GF-D8 (cell line): ENCODE data around the gene NCOA7.
"Not testable (repeated sequence)": the region's sequence is repeated elsewhere in the genome, so short reads cannot be mapped to it uniquely, and the experiment has no call there.

Experiments used
- DNase-seq: peaks from one replicate; lab custom pipeline; 2025; lab: John Stamatoyannopoulos, UW

NCOA7 gene

DNA sequence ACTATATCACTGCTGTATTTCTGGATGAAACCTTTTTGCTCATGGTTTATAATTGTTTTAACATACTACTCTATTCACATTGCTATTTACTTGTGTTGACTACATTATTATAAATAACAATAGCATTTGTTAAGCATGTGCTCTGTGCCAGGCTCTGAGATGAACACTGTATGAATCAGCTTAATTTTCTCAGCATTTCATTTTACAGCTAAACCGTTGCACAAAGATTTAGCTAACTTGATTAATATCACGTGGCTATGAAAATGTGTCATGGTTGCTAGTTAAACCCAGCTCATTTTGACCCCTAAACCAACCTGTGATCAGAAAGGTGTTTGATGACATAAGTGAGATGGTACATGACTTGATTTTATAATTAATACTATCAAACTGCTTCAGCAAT lies 77.5 kb downstream of the NCOA7 start:
- DNase-seq = no peak

DNA sequence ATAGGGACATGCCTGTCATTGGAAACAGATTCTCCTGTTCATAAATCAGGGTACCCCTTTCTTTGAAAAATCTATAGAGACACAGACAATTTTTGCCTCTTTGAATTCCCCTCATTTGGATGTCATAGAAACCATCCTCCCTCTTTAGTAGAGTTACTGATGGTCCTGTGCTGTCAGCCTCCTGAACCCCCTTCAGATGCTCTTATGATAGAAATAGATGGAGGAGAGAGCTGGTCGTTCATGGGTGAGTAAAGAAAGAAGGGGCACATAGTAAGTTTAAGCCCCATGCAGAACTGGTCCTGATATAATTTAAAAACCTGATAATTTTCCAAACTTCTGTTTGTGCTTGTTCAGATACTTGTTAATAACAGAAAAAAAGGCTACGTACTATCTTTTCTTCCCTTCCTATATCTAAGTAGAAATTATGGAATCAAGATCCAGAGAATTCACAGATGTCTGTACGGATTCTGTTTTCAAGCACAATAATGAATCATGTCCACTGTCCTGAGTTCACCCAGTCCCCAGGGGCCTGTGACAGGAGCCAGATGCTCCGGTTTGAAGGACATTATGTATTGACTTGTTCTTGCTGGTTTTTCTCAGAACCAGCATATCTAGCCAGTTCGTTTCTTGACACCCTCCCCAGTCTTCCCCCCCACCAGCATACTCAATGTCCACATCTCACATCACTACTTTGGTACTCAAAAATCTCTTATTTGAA lies 78.1 kb downstream of the NCOA7 start:
- DNase-seq = no peak

DNA sequence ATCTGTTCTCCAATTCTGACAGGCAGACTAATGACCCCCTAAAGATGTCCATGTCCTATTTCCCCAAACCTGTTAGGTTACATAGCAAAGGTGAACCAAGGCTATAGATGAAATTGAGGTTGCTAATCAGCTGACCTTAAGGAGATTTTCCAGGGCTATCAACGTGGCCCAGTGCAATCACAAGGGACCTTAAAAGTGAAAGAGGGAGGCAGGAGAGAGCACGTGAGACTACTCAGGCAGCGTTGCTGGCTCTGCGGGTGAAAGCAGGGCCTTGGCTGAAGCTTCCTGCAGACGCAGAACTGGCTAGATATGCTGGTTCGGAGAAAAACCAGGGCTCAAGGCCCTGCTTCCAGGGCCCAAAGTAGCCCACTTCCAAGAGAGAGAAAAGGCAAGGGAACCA lies 78.7 kb downstream of the NCOA7 start:
- no peak for DNase-seq

DNA sequence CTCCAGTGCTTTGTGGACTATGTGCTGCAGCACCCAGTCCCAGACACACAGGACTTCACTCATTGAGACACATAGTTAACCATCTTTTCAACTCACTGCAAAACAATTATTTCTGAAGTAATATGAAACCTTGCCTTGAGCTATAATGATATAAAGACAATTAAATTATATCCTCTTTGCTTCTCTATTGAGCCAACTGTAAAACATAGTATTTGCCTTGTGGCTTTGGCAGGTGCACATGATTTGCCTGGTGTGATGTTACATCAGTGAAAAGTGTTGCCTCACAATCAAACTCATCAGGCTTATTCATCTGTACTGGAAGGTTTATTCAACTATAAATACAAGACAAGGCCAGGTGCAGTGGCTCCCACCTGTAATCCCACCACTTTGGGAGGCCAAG lies 80.6 kb downstream of the NCOA7 start:
- DNase-seq = no peak

DNA sequence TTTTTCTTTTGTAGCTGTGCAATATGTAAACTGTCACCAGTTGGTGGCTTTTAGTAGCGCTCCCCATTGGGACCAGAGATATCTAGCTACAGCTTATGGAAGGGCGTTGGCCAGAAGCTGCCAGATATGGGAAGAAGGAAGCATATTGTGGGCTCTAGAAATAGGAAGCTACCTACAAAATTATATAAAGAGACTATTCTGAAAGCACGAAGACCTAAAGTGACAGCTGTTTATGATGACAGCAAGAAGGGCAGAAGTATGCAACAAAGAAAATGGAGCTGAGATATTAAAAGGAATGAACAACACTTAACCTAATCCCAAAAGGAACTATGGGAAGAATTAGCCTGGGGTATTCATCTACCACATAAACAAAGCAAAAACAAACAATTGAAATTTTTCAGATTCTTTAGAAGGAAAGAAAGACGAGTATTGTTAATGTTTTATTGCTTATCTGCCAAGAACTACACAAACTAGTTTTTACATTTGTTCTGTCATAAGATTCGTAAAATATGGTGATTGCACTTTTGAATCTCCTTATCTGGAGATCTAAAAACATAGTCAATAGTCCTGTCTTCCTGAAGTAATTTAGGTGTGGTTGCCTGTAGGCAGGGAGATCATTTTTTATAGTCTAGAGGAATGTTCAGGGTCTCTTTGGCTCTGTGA lies 81.6 kb downstream of the NCOA7 start:
- no peak for DNase-seq

DNA sequence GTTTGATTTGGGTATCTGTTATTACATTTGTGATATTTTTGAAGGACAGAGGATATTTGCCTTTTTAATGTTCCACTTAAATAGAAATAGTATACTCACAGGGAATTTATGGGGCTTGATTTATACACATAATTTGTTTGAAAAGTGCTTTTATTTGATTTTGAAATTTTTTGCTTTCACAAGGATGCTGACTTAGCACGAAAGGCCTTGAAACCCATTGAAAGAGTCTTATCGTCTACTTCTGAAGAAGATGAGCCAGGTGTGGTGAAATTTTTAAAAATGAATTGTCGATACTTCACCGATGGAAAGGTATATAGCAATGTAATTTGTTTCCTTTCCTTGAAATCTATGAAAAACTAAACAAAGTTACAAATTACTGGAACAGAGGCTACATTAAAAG lies 91.5 kb downstream of the NCOA7 start:
- DNase-seq = no peak

DNA sequence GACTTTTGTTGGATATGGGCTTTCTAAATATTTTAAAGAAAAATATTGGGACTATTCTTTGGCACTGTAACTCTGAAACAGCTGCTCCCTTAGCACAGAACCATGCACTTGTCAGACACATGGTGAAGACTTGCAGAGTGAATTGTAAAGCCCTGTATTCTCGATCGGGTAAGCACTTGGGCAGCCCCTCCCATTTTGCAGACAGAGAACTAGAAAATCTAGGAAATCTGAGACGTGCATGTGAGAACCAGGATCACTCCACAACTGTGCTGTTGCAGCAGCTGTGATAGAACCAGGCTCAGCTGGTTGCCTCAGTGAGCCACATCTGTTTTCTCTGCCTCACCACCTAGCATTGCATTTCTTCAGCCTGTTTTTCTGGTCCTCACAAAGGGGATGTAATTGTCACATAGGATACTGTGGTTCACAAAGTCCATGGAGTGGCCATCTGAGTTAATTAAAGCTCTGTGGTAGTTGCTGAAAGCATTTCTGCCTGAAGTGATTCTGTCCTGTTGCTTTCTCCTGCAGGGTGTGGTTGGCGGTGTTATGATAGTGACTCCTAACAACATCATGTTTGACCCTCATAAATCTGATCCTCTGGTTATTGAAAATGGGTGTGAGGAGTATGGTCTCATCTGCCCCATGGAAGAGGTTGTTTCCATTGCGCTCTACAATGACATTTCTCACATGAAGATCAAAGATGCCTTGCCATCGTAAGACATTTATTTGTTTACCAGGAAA lies 94.0 kb downstream of the NCOA7 start:
- DNase-seq = no peak

DNA sequence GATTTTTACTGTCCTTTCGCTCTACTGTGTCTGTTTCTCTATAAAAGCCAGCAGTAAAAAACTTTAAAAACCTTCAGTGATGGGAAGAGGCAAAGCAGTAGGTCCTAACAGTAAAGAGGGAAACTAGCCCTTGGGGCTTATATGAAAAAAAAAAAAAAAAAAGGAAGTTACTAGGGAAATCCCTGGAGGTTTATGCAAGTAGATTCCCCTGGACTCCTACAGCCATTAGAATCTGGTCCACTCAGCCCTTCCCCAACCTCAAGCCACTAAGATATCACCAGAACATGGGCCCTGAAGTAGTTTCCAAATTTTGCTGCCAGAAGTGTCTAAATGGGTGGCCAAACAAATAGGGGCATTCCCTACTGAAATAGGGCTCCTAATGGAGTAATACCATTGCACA lies 95.3 kb downstream of the NCOA7 start:
- no peak for DNase-seq

DNA sequence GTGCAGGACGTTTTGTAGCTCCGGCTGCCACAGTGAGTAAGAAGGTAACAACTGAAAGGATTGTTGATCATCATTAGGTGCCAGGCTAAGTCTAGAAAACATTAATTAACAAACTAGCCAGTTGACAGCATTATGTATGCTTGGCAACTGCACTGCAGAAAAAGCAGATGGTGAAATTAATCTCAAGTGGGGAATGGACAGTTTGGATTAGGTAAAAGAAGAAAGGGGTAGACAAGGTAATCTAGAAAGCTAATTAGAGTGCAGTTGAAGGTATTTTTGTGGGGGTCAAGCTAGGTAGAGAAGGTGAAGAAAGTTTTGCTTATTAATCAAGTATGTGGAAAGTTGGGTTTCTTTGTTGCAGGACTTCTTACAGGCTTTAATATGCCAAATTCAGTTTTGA lies 96.2 kb downstream of the NCOA7 start:
- DNase-seq = no peak

DNA sequence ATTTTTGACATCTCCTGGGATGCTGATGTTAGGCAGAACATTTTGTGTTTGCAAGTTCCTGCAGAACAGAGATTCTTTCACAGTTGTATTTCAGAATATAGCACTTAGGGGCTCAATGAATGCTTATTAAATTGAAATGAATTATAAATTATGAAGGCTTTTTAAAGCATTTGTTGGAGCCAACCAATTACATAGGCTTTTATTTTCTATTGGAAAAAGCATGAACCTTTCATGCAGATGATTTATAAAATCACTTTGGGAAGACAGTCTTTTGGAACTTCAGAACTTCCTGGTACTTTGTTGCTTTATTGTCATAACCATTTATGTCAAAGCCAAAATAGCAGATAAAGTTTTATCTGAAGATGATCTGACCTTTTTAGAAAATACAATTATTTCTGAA lies 96.6 kb downstream of the NCOA7 start:
- no peak for DNase-seq

DNA sequence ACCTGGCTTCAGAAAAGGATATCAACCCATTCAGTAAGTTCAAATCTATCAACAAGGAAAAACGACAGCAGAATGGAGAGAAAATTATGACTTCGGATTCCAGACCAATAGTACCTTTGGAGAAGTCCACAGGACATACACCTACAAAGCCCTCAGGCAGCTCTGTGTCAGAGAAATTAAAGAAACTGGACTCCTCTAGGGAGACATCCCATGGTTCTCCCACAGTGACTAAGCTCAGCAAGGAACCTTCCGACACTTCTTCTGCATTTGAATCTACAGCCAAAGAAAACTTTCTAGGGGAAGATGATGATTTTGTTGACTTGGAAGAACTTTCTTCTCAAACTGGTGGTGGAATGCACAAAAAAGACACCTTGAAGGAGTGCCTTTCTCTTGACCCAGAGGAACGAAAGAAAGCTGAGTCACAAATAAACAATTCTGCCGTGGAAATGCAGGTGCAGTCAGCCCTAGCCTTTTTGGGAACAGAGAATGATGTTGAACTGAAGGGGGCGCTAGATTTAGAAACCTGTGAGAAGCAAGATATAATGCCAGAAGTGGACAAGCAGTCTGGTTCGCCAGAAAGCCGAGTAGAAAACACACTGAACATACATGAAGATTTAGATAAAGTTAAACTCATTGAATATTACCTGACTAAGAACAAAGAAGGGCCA lies 98.4 kb downstream of the NCOA7 start:
- no peak for DNase-seq

DNA sequence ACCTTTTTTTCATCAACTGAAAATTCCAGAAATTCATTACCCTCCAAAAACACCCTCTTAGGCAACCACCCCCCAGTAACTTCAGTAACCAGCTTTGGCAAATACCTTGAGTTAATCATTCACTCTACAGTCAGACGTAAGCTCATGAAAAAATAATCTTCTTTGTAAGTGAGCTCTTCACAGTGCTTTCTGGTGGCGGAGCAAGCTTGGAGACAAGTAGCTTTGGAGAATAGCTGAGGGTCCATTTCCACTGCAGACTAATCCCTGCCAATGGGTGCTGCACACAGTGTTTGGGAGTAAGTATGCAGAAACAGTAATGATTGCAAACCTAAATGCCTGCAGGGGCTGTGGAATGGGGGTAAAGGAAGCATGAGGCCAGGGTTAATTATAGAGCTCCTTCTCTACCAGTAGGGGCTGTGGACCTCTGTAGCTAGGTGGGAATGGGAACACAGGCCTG lies 109.0 kb downstream of the NCOA7 start:
- no peak for DNase-seq

DNA sequence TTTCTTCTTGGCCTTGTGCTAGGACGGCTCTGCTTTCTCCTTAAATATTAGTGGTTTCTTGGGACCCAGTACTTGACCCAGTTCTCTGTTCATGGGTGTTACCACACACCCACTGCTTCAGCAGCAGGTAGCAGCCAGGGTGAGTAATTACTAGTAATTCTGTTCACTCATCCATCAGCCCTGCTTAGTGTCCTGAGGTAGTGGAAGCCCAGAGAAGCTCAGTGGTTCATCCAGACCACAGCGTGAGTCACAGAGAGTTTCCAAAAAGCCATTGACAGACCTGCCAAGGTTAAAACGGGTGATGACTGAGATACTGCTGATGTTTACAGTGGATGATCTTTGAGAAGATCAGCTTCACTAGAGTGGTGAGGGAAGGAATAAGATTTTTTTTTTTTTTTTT lies 114.1 kb downstream of the NCOA7 start:
- no peak for DNase-seq

DNA sequence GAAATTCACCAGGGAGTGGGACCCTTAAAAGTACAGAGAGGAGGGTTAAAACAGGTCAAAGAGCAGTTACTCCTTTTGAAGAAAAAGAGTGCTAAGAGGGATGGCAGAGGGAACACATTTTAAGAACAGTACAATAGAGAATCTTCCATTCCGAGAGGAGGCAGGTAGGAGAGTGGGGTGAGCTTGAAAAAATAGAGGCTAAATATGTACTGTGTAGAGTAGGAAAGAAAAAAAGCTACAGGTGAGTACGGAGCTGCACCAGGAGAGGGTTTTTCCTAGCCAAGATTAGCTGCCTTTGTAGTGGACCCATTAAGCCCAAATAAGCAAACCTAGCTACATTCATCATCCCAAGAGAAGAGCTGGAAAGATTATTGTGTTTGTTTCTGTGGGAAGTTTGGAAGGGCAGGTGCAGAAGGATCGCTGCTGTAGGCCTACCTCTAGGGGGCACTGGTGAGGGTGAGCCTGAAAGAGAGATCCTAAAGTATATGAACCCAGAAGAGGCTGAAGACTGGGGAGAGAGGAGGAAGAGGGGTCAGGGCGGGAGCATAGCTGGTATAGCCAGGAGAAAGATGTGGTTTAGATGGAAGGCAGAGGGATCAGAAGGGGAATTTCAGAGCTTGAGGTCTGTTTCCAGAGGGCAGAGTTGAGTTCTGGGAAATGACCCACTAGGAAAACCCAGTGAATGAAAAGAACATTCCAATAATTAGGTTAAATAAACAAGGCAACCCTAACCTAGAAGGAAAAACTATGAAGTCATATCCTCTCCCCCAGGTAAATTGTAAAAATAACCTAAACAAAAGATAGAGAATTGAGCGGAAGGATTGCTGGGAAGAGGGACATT lies 115.6 kb downstream of the NCOA7 start:
- DNase-seq = no peak

DNA sequence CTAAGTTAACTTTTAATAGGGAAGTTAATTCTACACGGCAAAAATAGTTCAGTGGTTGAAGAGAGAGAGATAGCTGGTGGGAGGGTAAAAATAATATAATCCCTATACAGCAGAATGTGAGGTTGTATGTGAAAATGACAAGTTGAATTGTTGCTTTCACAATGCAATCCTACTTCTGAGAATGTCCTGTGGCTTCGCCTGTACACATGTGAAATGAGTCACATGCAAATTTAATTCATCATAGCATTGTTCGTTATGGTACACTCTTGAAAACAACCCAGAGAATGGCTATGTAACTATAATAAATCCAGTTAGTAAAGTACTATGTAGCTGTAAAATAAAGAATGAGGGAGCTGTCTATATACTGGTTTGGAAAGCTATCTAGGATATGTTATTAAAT lies 119.8 kb downstream of the NCOA7 start:
- DNase-seq = no peak

DNA sequence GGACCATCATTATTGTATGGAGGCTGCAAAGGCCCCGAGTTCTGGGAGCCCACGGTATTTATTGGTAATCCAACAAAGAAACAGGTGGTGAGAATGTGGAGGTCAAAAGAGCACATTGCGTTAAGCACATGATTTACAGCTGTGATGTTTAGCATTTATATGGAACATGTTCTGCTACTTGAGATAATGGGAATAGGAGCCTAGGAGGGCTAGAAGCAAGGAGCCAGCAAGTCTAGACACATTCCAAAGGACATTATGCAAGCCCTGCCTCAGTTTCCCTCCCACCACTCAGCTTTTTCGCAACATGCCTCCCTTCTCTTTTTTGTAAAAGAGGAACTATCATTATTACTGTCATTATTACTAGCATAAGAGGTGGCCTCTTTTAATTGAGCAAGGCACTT lies 120.3 kb downstream of the NCOA7 start:
- DNase-seq = not testable (repeated sequence)

DNA sequence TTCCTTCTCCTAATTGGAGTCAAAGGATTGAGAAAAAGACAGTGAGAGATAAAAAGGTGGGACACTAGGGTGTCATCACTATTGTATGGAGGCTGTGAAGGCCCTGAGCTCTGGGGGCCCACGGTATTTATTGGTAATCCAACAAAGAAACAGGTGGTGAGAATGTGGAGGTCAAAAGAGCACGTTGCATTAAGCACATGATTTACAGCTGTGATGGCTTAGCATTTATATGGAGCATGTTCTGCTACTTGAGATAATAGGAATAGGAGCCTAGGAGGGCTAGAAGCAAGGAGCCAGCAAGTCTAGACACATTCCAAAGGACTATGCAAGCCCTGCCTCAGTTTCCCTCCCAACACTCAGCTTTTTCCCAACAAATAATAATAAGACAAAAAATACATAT lies 121.7 kb downstream of the NCOA7 start:
- not testable (repeated sequence) for DNase-seq

DNA sequence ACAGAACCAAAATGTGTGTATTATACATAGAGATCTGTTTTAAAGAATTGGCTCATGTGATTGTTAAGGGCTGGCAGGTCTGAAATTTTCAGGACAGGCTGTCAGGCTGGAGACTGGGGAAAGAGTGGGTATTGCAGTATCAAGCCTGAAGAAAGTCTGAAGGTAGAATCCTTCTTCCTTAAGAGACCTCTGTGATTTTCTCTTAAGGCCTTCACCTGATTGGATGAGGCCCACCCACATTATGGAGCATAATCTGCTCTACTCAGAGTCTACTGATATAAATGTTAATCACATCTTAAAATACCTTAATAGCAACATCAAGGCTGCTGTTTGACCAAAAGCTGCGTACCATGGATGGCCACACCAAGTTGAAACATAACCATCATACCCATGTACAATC lies 122.4 kb downstream of the NCOA7 start:
- no peak for DNase-seq

DNA sequence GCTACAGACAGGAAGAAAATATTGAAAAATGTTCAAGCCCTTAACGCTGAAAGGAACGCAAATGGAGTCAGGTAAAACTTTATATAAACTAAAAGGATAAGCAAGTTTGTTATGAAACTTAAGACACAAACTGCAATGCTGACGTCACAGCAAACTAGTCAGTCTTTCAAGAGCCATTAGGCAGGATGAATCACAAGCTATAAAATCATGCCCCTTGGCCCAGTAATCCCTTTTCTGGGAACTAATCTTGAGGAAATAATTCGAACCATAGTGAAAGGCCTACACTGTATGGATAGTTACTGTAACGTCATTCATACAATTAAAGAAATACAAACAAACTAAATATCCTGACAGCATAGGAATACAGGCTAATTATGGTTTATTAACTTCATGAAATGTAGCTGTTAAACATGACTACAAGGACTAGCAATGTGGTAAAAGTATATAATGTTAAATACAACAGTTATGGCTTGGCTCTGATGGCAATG lies 123.1 kb downstream of the NCOA7 start:
- no peak for DNase-seq

DNA sequence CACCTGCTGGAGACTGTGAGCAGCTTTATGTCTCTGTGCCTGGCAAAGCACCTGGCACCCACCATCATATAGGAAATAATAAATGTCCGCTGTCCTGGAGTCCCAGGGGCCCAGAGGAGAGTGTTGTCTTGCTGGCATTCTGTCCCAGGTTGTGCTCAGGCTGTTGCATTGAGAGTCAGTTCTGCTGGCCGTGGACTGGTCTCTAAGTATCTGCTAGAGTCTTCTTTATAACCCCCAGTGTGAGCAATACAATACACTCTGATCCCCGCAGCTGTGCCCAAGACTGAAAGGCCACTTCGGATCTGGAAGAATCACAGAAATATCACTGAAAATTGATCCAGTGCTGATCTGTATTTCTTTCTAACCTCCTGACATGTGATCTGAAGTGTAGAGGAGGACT lies 127.5 kb downstream of the NCOA7 start:
- no peak for DNase-seq
